GM19463 (cell line): ENCODE data around the gene WDR5.

ENCODE experiments used
- ATAC-seq: cut with Tn5 transposase; IDR thresholded peaks from one replicate; pipeline ENCODE4 v1.9.1; 2021; ENCODE audit warnings: mild to moderate bottlenecking, moderate library complexity; ENCODE audit not compliant: unreplicated experiment

The WDR5 gene

DNA sequence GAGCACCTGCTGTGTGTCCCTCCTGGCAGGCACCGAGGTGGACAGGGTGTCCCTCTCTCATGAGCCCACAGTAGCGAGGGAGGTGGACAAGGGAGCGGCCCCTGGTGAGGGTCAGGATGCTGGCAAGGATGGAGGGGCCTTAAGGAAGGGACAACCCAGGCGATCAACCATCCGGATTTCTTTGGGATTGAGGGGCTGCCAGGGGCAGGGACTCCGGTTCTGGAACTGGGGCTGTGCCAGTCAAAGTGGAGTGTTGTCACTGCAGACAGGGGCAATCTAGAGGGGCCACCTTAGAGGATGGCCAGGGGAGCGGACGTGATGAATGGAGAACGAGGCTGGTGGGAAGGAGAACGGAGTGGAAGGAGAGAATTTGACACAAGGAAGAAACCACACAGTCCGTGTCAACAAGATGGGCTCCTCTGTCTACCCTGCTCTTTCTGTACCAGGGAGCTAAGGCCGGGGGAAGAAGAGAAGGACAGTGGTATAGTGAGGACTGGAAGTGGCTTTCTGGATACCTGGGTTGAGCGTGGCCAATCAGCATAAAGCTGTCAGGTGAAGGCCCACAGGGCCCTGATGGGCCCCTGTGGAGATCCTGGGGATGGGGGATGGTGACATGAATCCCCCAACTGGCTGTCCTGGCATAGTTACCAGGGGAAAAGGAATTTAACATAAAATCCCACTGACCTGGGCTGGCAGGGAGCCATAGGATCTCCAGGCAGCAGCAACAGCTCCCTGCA lies 4.2 kb upstream of the WDR5 start:
- no peak for ATAC-seq

DNA sequence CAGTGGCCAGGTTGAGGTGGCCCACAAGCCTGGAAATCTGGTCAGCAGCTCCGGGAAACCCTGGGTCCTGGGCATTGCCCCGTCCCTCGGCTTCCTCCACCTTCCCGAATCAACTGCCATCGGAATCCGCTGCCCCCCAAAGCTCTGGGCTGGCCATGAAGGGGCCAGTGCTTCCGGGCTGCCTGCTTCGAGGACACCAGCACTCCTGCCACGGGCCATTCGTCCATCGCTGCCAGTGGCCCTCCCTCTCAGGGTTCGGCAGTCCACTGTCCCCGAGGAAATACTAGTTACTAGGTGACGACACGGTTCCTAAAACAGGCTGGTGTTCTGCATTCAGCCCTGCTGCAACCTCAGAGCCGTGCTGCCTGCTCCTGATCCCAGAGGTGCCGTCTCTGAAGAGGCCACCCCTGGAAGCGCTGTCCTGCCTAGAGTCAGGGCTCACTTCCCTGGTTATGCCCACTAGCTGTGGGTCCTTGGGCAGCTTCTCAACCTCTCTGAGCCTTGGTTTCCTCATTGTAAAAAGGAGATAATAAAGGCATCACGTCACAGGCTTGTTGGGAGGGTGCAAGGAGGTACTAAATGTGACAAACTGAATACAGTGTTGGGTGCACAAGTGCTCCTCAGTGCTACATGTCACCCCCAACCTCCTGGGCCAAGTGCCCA lies 3.5 kb upstream of the WDR5 start:
- no peak for ATAC-seq

DNA sequence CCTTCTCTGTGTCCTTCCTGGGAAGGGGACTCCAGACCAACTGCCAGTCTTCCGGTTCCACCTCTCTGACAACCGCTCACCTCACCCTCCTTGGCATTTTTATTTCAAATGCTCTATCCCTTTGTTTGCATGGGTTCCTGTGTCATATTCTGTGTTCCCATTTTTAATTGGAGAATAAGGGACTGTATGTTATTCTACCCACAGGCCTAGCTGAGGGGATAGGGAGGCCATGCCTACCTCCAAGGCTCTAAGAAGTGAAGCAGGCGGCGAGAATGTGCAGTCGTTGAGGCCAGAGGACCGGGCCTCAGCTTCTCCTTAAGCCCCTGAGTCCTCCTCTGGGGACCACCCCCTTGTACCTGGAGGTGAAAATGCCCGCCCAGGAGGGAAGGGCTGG lies 936 bp upstream of the WDR5 start:
- no peak for ATAC-seq

DNA sequence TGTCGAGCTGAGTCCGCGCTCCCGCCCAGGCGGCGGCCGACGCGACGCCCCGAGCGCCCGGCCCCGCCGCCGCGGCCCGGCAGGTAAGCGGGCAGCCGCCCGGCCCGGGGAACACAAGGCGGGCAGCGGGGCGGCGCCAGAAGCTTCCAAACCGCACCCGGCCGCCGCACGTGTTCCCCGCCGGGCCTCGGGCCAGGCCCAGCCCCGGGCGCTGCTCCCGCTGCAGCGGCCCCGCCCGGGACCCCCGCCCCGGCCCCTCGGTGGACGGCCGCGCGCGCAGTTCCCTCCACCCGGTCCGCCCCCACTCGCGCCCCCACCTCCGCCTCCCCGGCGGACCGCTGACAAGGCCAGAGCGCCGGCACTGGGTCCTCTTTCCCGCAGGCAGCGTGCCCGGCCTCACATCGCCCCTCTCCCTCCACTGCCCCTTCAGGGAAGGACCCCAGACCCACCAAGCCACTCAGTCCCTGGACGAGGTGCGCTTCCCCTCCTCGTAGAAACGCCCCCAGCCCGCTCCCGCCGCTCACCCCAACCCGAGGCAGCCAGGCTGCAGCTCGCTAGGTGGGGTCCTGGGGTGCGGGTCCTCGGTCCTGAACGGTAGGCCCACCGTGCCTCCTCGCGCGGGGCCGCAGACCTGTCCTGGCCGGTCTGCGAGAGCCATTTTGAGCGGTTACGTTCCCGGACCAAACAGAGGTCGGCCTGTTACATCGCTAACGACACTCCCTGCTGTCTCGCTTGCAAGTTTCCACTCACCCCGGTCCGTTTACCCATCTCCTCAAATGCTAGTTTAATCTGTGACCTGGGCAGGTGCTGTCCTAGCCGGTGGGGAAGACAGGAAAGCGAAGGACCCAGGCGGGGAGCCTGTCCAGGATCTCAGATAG lies 475 bp downstream of the WDR5 start:
- ATAC-seq, result peak; percentile 25

DNA sequence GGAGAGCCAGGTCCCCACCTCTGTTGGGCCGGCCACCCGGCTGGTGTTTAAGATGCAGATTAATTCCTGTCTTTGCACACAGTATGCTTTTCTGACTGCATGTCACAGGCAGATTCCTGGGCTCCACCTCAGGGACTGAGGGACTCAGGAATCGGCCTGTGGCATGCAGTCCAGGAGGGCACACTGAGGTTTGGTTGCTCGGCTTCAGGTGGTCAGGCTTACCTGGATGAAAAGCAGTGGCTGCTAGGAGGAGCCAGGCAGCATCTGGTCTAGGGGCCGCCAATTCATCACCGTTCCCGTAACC lies 1.1 kb downstream of the WDR5 start:
- ATAC-seq, result no peak

DNA sequence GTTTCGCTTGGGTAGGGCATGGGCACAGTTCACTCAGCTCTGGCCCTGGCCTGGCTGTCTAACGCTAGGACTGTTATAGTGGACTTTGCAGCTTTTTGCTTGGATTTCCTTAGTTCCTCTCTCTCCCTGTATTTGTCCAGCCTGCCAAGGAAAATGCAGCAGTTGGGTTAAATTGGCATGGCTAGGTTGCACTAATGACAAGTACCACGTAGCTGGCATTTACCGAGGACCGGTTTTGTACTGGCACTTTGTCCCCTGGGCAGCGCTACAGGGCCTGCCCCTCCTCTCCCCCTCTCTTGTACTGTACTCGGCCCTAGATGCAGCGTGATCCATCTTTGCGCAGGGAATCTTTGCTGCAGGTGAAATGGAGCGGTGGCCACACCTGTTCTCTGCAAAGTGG lies 2.4 kb downstream of the WDR5 start:
- no peak for ATAC-seq

DNA sequence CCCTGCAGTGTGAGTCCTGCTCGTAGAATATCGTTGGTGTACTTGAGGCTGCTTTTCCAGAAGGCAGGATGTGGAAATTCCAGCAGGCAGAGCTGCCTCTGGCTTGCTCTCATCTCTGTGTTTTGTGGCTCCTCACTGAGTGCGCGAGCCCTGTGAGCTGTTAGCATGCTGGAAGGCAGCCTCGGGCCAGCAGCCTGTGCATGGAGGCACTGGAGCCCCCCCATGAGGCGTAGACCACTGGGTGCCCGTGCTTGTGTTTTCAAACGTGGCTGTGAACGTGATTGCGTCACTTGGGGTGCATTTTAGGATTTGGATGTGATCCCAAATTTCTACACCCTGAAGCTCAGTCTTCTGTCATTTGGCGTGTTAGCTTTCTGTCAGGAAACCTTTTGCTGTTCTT lies 3.2 kb downstream of the WDR5 start:
- no peak for ATAC-seq

DNA sequence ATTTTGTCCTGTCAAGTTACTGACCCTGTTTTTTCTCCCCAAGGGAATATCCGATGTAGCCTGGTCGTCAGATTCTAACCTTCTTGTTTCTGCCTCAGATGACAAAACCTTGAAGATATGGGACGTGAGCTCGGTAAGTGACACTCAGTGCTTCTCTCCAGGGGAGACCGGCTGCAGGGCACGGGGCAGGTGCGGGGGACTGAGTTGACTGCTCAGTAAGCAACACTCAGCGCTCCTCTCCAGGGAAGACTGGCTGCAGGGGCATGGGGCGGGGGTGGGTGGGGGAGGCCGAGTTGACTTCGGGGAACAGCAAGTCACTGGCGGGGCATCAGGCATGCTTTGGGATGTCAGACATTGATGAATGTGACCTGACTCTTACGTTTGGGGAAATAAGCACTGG lies 6.0 kb downstream of the WDR5 start:
- ATAC-seq, result no peak

DNA sequence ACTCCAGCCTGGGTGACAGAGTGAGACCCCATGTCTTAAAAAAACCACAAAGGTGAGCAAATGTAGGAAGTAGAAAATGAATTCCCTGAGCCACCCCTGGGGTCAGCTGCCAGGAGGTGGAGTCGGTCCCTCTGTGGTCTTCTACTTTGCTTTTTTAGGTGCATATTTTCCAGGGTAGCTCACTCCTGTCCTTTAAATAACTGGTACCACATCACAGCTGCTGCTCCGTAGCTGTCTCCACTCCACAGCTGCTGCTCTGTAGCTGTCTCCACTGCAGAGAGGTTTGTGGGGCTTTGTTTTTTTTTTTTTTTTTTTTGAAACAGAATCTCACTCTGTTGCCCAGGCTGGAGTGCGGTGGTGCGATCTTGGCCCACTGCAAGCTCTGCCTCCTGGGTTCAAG lies 8.9 kb downstream of the WDR5 start:
- no peak for ATAC-seq

DNA sequence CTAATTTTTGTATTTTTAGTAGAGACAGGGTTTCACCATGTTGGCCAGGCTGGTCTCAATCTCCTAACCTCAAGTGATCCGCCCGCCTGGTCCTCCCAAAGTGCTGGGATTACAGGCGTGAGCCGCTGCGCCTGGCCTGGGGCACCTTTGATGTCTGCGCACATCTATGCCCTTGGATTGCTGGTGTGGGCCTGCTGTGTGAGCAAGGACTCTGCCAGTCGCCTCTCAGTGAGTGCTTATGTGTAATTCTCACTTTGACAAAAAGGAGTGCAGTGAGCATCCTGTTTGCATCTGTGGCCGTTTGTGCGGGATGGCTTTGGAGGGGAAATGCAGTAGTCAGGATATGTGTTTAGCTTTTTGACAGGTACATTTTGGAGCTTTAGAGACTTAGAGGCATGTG lies 9.4 kb downstream of the WDR5 start:
- ATAC-seq, result no peak

DNA sequence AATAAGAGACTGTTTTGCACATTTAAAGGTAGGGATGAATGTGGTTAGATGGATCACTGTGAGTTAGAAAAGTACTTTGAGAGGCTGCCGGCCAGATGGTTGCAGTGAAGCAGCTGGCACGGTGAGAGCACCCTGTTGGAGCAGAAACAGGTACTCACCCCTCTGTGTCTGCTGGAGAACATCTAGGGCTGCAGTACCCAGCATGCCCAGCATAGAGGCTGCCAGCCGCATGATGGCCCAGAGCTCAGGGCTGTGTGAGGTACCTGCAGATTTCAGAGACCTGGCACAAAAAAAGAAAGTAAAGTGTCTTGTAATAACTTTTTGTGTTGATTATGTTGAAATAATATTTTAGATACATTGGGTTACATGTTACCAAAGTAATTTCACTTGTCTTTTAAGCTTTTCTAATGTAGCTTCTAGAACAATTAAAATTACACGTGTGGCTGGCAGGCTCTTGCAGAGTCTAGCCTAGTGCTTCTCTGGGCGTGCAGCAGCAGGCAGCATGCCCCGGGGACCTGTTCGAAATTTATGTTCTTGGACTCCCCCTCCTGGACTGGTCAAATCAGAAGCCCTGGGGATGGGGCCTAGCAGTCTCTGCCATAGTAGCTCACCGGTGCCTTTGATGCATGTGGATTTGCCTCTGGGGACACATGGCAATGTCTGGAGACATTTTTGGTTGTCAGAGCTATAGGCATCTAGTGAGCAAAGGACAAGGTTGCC lies 11.1 kb downstream of the WDR5 start:
- ATAC-seq, result no peak

GRCh38 chr9:134149380-134149779 lies 13.5 kb downstream of the WDR5 start:
- ATAC-seq, result no peak

GRCh38 chr9:134150557-134151214 lies 14.8 kb downstream of the WDR5 start:
- no peak for ATAC-seq

GRCh38 chr9:134152022-134152448 lies 16.2 kb downstream of the WDR5 start:
- no peak for ATAC-seq

- no peak for ATAC-seq
These were observed 16.6 kb downstream of the WDR5 start for GRCh38 chr9:134152488-134152887.

GRCh38 chr9:134153450-134153849 lies 17.6 kb downstream of the WDR5 start:
- ATAC-seq, result no peak

DNA sequence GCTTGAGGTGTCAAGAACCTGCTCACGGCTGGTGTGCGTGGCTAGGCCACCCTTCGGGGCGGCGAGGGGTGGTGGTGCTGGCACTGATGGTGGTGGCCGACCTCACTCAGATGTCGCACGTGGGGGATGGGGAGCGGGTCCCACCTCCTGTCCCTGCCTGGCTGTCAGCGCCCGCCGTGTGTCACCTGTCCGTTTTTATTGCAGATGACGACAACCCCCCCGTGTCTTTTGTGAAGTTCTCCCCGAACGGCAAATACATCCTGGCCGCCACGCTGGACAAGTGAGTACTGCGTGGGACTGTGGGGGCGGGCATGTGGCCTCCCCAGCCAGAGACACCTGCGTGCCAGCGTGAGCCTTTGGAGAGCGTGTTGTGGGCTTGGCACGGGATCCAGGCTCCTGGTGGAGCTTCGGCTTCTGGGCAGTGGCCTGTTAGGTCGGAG lies 18.4 kb downstream of the WDR5 start:
- ATAC-seq, result no peak

DNA sequence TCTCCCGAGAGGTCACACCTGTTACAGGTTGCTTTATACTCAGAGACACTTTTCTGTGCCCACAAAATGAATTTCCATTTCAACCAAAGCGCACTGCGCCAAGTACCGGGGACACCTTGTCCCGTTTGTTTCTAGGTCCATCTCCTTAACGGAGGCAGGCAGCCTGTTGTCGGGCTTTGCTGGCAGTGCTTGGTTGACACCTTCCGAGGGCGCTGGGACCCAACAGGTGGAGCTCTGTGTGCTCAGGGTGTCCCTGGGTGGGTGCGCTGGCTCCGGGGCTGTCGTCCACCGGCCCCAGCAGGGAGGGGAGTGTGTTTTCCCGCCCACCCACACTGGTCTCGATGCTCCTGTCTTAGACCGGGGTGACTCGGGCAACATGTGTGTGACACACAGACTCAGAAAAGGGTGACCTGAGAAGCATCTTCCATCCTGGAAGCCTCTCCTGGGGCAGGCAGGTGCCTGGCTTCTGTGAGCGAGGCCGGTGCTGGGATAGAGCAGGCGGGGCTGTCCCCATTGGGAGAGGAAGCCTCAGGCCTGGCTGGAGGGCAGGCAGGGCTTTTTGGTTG lies 20.0 kb downstream of the WDR5 start:
- ATAC-seq, result no peak

- ATAC-seq, result no peak
These were observed 20.9 kb downstream of the WDR5 start for GRCh38 chr9:134156564-134157377.
